ENCODE measurements around the gene SYNJ2. TPM values are rescaled to one million over a fixed set of nuclear protein-coding genes. Genes with fewer than 3 reads are reported as not detected.

SYNJ2 gene
- total and polyA plus RNA-seq, 2 of the 4 experiments (the other 2 are of a cell fraction) = 40.8 to 45.2 TPM

DNA sequence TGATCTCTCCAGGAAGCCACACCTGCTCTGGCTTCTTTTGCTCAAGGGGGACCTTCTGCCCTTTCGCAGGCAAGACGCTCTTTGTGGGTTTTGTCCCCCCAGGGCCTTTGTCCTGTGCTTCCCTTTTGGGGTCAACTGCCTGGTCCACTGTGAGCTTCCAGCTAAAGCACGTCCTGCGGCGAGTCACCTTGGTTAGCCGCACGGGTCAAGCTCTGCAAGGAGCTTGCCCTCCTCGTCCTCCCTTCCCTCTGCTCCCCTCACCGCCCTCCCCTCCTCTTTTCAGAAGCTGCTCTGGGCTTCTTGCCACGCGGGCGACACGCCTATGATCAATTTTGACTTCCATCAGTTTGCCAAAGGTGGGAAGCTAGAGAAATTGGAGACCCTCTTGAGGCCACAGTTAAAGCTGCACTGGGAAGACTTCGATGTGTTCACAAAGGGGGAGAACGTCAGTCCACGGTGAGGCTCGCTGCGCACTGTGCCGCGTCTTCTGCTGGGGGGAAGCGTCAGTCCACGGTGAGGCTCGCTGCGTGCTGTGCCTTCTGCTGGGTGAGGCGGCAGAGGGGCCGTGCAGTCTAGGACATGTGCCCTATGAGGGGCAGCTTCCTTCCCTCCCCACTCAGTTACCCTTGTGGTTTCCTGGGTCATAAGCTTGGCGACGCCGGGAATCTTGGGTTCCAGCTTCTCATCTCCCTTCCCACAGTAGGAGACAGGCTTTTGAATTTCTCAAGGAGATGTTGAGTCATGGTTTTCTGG lies 80.2 kb downstream of the SYNJ2 start:
- Histone ChIP-seq H3K23ac (ENCODE audit: low read depth, low read length) (no peak overlapping the region), H2AFZ (replicated peaks; ENCODE audit: low read length, poor library complexity) (no peak overlapping the region), H2AK5ac (ENCODE audit: low read depth, low read length) (peak overlapping the region; percentile 97), H3K4me2 (ENCODE audit: low read depth, low read length) (no peak overlapping the region), H3K18ac (ENCODE audit: low read depth, low read length) (no peak overlapping the region), H4K5ac (ENCODE audit: low read depth, low read length) (no peak overlapping the region), H3K9me1 (ENCODE audit: insufficient read depth, low read length) (peaks cover 36% of the 10 kb centered on the region), H2BK15ac (ENCODE audit: low read depth, low read length) (no peak overlapping the region), H3K4me3 (ENCODE audit: insufficient read depth, low read depth, low read length) (no peak overlapping the region), H3K36me3 (ENCODE audit: control insufficient read depth, insufficient read depth, low read length) (peaks cover 46% of the 10 kb centered on the region), H2AK9ac (replicated peaks; ENCODE audit: low read depth, low read length, poor library complexity) (peak overlapping the region; percentile 23), H2BK20ac (ENCODE audit: low read depth, low read length) (peak overlapping the region; percentile 89), H3K9ac (ENCODE audit: low read depth, low read length) (no peak overlapping the region), H2BK5ac (ENCODE audit: low read depth, low read length, poor library complexity, severe bottlenecking) (peak overlapping the region; percentile 89), H4K20me1 (ENCODE audit: insufficient read depth, low read length) (no peaks in the 10 kb centered on the region), H3K14ac (replicated peaks; ENCODE audit: low read depth, low read length) (no peak overlapping the region), H3K79me1 (ENCODE audit: low read depth in 1 of 2, low read length in 2 of 2) (peaks cover 21 to 68% of the 10 kb centered on the region in 2 experiments), H3K4me1 (ENCODE audit: control insufficient read depth, insufficient read depth, low read length) (peaks cover 29% of the 10 kb centered on the region), H3K9me3 (ENCODE audit: control insufficient read depth, insufficient read depth, low read length) (no peaks in the 10 kb centered on the region), H4K91ac (ENCODE audit: insufficient read depth, low read depth, low read length) (peak overlapping the region; percentile 51; the same call in 1 of the 2 replicates), H4K8ac (ENCODE audit: low read depth in 2 of 2, low read length in 2 of 2) (peak overlapping the region; percentile 39 to 75; a peak in 2 of 4 replicates), H3K27me3 (ENCODE audit: control insufficient read depth, insufficient read depth, low read length) (no peaks in the 10 kb centered on the region), H2BK120ac (ENCODE audit: low read depth, low read length) (peak overlapping the region; percentile 92), H3K27ac (ENCODE audit: insufficient read depth, low read length) (peak overlapping the region; percentile 21), H3K4ac (ENCODE audit: low read depth, low read length) (peak overlapping the region; percentile 94), H3K56ac (ENCODE audit: extremely low read depth, insufficient read depth, low read length) (no peak overlapping the region)
- POLR2A ChIA-PET (ENCODE audit: unreplicated experiment) = no interaction called here
- CTCF ChIA-PET = interaction anchor here (0.5 kb wide), 1 partner anchor 16 kb away, joined by 6 read pairs; no protein-coding TSS in a partner anchor
- no peak for TF ChIP-seq RFX5 (IDR thresholded peaks at IDR 0.05; ENCODE audit: low read depth, low read length)
- TF ChIP-seq RCOR1 (IDR thresholded peaks at IDR 0.05; ENCODE audit: insufficient replicate concordance, low read length) = no peak
- intact Hi-C loops (cut with micrococcal nuclease) (loop anchor here (10.0 kb wide), 1 partner anchor 747 kb away; no protein-coding TSS in a partner anchor), dilution Hi-C loops (cut with HindIII; ENCODE audit: low sequenced_read_pairs, unreplicated experiment) (no loop called here), in situ Hi-C loops (cut with MboI; ENCODE audit: low sequenced_read_pairs) (no loop called here)
- ATAC-seq (ENCODE audit: low read depth) (no peak), DNase-seq (no peak)
- WGBS, 2 experiments (ENCODE audit: extremely low coverage in 2 of 2, insufficient read length in 1 of 2) = 96% methylated on average over 20 of the region's 29 CpGs; no CpG with 5 or more reads in 1 of the 2 experiments
- BruUV-seq (replicated peaks) = no TSS peak
